Measurements from ENCODE around the gene FRY.

Gene FRY

DNA sequence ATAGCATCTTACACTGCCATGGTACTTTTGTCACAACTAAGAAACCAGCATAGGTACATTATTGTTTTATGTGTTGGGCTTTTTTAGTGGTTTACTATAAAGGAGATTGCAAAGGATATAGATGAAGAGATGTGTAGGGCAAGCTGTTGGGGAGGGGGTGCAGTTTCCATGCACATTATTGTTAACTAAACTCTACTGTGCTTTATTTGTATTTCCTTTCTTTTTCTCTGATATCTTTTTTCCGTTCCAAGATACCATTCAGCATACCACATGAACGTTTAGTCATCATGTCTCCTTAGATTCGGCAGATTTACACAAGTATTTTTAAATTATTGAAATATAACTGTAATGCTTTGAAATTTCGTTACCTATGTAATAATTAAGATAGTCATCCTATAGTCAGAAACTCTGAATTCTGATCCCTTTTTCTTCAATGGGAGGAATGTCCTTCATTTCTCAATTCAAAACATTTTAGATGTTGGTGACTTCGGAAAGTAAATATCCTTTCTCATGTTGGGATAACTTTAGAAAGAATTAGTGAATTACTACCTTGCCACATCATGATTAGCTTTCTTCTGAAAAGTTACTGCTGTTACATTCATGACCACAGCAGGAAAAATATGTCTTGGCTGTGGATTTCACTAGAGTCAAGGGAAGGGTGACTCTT, 82.8 kb downstream of the FRY start:
- no peak for DNase-seq (ENCODE audit: low spot score)
- TF ChIP-seq, protein P1, sequence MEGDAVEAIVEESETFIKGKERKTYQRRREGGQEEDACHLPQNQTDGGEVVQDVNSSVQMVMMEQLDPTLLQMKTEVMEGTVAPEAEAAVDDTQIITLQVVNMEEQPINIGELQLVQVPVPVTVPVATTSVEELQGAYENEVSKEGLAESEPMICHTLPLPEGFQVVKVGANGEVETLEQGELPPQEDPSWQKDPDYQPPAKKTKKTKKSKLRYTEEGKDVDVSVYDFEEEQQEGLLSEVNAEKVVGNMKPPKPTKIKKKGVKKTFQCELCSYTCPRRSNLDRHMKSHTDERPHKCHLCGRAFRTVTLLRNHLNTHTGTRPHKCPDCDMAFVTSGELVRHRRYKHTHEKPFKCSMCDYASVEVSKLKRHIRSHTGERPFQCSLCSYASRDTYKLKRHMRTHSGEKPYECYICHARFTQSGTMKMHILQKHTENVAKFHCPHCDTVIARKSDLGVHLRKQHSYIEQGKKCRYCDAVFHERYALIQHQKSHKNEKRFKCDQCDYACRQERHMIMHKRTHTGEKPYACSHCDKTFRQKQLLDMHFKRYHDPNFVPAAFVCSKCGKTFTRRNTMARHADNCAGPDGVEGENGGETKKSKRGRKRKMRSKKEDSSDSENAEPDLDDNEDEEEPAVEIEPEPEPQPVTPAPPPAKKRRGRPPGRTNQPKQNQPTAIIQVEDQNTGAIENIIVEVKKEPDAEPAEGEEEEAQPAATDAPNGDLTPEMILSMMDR (IDR thresholded peaks at IDR 0.05; ENCODE audit: extremely low read depth, insufficient read depth, missing control alignments) = no peak
- in situ Hi-C loops (cut with MboI; ENCODE audit: low pct_unique_long_range_greater_than_20kb, low sequenced_read_pairs, unreplicated experiment) = no loop called here

DNA sequence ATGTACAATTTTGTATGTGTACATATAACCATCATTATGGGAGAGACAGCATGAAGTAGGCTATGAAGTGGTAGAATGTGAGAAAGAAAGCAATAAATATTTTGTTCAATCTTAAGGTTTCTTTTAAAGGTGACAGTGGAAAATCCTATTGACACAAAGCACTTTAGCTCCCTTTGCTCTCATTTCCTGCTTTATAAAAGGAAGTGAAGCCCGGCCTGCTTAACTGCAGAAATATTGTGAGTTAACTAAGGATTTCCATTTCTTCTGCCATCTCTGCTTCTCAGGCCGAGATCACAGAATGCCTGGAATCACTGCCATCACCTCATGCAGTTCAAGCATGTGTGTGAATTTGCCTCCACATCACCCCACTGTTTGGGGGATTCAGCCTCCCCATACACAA, 83.5 kb downstream of the FRY start:
- DNase-seq (ENCODE audit: low spot score) = no peak
- TF ChIP-seq, protein P1 (IDR thresholded peaks at IDR 0.05; ENCODE audit: extremely low read depth, insufficient read depth, missing control alignments) = no peak
- in situ Hi-C loops (cut with MboI; ENCODE audit: low pct_unique_long_range_greater_than_20kb, low sequenced_read_pairs, unreplicated experiment) = no loop called here

DNA sequence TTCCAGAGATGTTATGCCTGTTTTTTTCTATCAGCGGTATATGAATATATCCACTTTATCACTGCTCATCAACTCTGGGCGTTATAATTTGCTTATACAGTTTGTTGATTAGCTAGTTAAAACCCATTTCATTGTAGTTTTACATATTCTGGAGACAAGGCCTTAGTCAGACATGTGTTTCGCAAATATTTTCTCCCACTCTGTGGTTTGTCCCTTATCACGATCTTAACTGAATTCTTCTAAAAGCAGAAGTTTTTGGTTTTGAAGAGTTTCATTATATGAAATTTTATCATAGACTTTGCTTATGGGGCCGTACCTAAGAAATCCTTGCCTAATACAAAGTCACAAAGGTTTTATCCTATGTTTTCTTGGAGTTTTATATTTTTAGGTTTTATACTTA, 84.6 kb downstream of the FRY start:
- TF ChIP-seq, protein P1 (IDR thresholded peaks at IDR 0.05; ENCODE audit: extremely low read depth, insufficient read depth, missing control alignments) = no peak
- in situ Hi-C loops (cut with MboI; ENCODE audit: low pct_unique_long_range_greater_than_20kb, low sequenced_read_pairs, unreplicated experiment) = no loop called here
- no peak for DNase-seq (ENCODE audit: low spot score)

DNA sequence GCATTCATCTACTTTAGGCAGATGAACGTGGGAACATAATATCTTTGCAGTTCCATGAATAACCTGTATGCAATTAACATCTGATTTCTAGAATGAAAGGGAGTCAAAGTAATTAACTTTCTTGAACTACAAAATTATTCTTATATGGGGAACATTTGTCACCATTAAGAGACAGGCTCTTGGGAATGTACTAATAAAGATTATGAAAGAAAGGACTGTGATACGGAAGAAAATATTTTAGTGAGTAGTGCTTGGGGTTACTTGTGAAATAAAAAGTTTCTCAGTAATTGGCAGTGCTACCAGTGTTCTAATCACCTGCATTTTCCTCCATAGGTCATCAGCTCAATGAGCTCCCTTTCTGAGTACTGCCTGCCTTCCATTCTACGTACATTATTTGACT, 85.4 kb downstream of the FRY start:
- in situ Hi-C loops (cut with MboI; ENCODE audit: low pct_unique_long_range_greater_than_20kb, low sequenced_read_pairs, unreplicated experiment) = no loop called here
- DNase-seq (ENCODE audit: low spot score) = no peak
- TF ChIP-seq, protein P1 (IDR thresholded peaks at IDR 0.05; ENCODE audit: extremely low read depth, insufficient read depth, missing control alignments) = no peak

DNA sequence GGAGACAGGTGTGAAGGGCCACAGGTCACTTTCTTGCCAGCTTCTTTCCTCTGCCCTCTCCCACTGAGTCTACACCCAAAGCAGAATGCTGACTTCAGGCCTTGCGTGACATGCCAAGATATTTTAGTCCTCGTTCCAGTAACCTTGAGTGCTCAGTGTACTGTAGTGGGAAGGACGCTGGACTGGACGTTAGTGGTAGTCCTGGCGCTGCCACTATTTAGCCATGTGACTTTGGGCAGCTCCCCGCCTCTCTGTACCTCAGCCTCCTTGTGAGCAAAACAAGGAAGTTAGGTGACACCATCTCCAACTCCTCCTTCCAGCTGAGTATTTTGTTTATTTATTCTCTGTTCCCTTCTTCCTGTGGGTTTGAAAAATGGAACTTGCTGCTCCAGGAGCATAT, 86.1 kb downstream of the FRY start:
- no peak for DNase-seq (ENCODE audit: low spot score)
- TF ChIP-seq, protein P1 (IDR thresholded peaks at IDR 0.05; ENCODE audit: extremely low read depth, insufficient read depth, missing control alignments) = no peak
- in situ Hi-C loops (cut with MboI; ENCODE audit: low pct_unique_long_range_greater_than_20kb, low sequenced_read_pairs, unreplicated experiment) = no loop called here

DNA sequence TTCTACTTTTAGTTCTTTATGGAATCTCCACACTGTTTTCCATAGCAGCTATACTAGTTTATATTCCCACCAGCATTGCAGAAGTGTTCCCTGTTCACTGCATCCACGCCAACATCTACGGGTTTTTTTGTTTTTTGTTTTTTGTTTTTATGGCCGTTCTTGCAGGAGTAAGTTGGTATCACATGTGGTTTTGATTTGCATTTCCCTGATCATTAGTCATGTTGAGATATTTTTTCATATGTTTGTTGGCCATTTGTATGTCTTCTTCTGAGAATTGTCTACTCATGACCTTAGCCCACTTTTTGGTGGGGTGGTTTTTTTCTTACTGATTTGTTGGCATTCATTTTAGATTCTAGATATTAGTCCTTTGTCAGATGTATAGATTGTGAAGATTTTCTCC, 89.7 kb downstream of the FRY start:
- in situ Hi-C loops (cut with MboI; ENCODE audit: low pct_unique_long_range_greater_than_20kb, low sequenced_read_pairs, unreplicated experiment) = no loop called here
- no peak for DNase-seq (ENCODE audit: low spot score)
- TF ChIP-seq, protein P1 (IDR thresholded peaks at IDR 0.05; ENCODE audit: extremely low read depth, insufficient read depth, missing control alignments) = no peak

Data from GM13977 (cell line).